GM21576 (cell line): Measurements from ENCODE around the gene PFKL.
"Not testable (repeated sequence)": the region's sequence is repeated elsewhere in the genome, so short reads cannot be mapped to it uniquely, and the experiment has no call there.

Source experiments
- ATAC-seq: cut with Tn5 transposase; IDR thresholded peaks from one replicate; pipeline ENCODE4 v1.9.1; 2021; ENCODE audit warnings: mild to moderate bottlenecking, moderate library complexity; ENCODE audit not compliant: unreplicated experiment

Gene PFKL

GRCh38 chr21:44293551-44294231 lies 6.2 kb upstream of the PFKL start:
- ATAC-seq: no peak

GRCh38 chr21:44294391-44295162 lies 5.3 kb upstream of the PFKL start:
- ATAC-seq: no peak

GRCh38 chr21:44295163-44295573 lies 4.7 kb upstream of the PFKL start:
- ATAC-seq: no peak

GRCh38 chr21:44295646-44296045 lies 4.2 kb upstream of the PFKL start:
- no peak for ATAC-seq

- ATAC-seq: no peak
These were observed 3.7 kb upstream of the PFKL start for GRCh38 chr21:44296103-44296519.

GRCh38 chr21:44296916-44297315 lies 2.9 kb upstream of the PFKL start:
- no peak for ATAC-seq

GRCh38 chr21:44297525-44298290 lies 2.1 kb upstream of the PFKL start:
- ATAC-seq: no peak

GRCh38 chr21:44298301-44298700 lies 1.6 kb upstream of the PFKL start:
- ATAC-seq: no peak

- no peak for ATAC-seq
These were observed 782 bp upstream of the PFKL start for GRCh38 chr21:44299085-44299457.

- ATAC-seq: no peak
These were observed 558 bp downstream of the PFKL start for GRCh38 chr21:44300262-44300959.

- no peak for ATAC-seq
These were observed 1.3 kb downstream of the PFKL start for GRCh38 chr21:44301141-44301540.

GRCh38 chr21:44301961-44302406 lies 2.1 kb downstream of the PFKL start:
- ATAC-seq: no peak

- ATAC-seq: not testable (repeated sequence)
These were observed 2.9 kb downstream of the PFKL start for GRCh38 chr21:44302573-44303401.

GRCh38 chr21:44303490-44303981 lies 3.7 kb downstream of the PFKL start:
- ATAC-seq: no peak

- ATAC-seq: no peak
These were observed 4.3 kb downstream of the PFKL start for GRCh38 chr21:44304011-44304616.

- ATAC-seq: no peak
These were observed 5.0 kb downstream of the PFKL start for GRCh38 chr21:44304877-44305293.

- ATAC-seq: no peak
These were observed 5.8 kb downstream of the PFKL start for GRCh38 chr21:44305691-44306090.

GRCh38 chr21:44306936-44307704 lies 7.3 kb downstream of the PFKL start:
- ATAC-seq: no peak
